ENCODE data around the gene LAMC3. TPM values are rescaled to one million over a fixed set of nuclear protein-coding genes. Genes with fewer than 3 reads are reported as not detected.

Gene LAMC3
- polyA plus RNA-seq (2013, experiment 1 of 2) = 14.4 TPM
- polyA plus RNA-seq (2013, experiment 2 of 2) = 15.1 TPM

DNA sequence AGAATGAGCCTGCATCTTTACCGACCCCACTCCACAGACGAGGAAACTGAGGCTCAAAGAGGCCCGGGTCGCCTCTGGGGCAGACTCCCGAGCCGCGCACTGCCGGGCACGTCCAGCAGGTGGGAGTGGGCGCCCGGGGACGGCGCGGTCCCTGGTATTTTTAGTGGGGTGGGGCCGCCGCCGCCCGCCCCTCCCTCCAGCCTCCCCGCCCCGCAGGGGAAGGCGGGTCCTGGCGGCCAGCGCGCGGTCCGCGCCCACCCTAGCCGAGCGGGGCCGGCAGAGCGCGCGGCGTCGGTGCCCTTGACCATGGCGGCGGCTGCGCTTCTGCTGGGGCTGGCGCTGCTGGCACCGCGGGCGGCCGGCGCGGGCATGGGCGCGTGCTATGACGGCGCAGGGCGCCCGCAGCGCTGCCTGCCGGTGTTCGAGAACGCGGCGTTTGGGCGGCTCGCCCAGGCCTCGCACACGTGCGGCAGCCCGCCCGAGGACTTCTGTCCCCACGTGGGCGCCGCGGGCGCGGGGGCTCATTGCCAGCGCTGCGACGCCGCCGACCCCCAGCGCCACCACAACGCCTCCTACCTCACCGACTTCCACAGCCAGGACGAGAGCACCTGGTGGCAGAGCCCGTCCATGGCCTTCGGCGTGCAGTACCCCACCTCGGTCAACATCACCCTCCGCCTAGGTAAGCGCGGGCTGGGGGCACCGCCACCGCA, at the start of gene LAMC3:
Gene LAMC3 (plus strand): TSS at position 266 of the 710 bp plus-strand sequence. CDS start 41 bp downstream, at position 307.
- H2BK5ac ChIP-seq (ENCODE audit: low read length) = no peak within 1 kb of the TSS
- H2BK15ac ChIP-seq (replicated peaks; ENCODE audit: low read depth) = no peak within 1 kb of the TSS
- H3K4me1 ChIP-seq (ENCODE audit: control insufficient read depth, low read depth, low read length) = peaks cover 13% of the 10 kb centered on the region
- H4K5ac ChIP-seq (ENCODE audit: low read length) = no peak within 1 kb of the TSS
- H3K79me1 ChIP-seq (ENCODE audit: low read length) = peaks cover 2% of the 10 kb centered on the region
- H3K4me3 ChIP-seq (ENCODE audit: low read length) = peak within 1 kb of the TSS; percentile 57
- peak within 1 kb of the TSS; percentile 81 for H3K4me2 ChIP-seq (ENCODE audit: low read length)
- H3K27ac ChIP-seq (ENCODE audit: low read depth, low read length) = no peak within 1 kb of the TSS
- H3K79me2 ChIP-seq (ENCODE audit: control insufficient read depth, insufficient read depth, low read length) = peaks cover 3% of the 10 kb centered on the region
- peak within 1 kb of the TSS; percentile 44 for H3K4ac ChIP-seq (ENCODE audit: low read depth, low read length)
- H3K36me3 ChIP-seq (ENCODE audit: control insufficient read depth, insufficient read depth, low read length) = no peaks in the 10 kb centered on the region
- H3K9ac ChIP-seq (ENCODE audit: low read length) = peak within 1 kb of the TSS; percentile 77
- H3K27me3 ChIP-seq (ENCODE audit: insufficient read depth, low read length, poor library complexity) = no peaks in the 10 kb centered on the region
- WGBS (ENCODE audit: extremely low coverage, insufficient coverage, low lambda C conversion rate) = no CpG with 5 or more reads among the region's 88 CpGs
- peak within 1 kb of the TSS; percentile 100 for H3K23ac ChIP-seq (ENCODE audit: low read length)
- peak within 1 kb of the TSS; percentile 92 for H3K56ac ChIP-seq (ENCODE audit: low read length)
- peak; percentile 74 for DNase-seq
- no peak within 1 kb of the TSS for H4K8ac ChIP-seq (ENCODE audit: low read depth, low read length)
- H2AK5ac ChIP-seq (ENCODE audit: low read length) = peak within 1 kb of the TSS; percentile 69
- peak within 1 kb of the TSS; percentile 20 for H3K18ac ChIP-seq (ENCODE audit: low read length)
- no peak within 1 kb of the TSS for H2BK120ac ChIP-seq (ENCODE audit: low read depth, low read length)

DNA sequence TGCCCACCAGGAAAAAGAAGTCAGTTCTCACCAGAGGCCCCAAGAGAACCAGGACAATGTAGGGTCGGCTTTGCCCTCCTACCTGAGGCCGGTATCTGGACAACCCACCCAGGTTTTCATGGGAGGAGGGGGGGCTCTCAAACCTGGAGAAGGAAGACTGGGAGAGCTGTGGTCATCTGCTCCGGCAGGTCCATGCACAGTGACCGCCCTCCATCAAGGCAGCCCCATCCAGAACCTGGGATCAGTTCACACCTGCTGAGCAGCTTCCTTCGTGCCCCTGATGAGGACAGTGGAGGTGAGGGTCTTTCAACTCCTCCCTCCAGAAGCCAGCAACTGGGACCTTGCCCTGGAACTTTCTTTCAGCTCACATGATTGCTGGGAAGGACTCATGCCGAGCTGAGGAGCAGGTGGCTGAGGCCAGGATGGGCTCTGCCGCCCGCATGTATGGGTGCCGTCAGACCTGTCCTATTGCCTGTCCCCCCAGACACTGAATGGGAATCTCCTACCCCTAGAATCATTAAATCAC, 49.1 kb upstream of the LAMC3 start:
- no peak overlapping the region for H2AK5ac ChIP-seq (ENCODE audit: low read length)
- H3K27me3 ChIP-seq (ENCODE audit: insufficient read depth, low read length, poor library complexity) = no peaks in the 10 kb centered on the region
- H2BK15ac ChIP-seq (replicated peaks; ENCODE audit: low read depth) = no peak overlapping the region
- H3K4me1 ChIP-seq (ENCODE audit: control insufficient read depth, low read depth, low read length) = peaks cover 5% of the 10 kb centered on the region
- no peak for DNase-seq
- no peak overlapping the region for H3K18ac ChIP-seq (ENCODE audit: low read length)
- H3K79me2 ChIP-seq (ENCODE audit: control insufficient read depth, insufficient read depth, low read length) = no peaks in the 10 kb centered on the region
- H3K9ac ChIP-seq (ENCODE audit: low read length) = no peak overlapping the region
- no peaks in the 10 kb centered on the region for H3K79me1 ChIP-seq (ENCODE audit: low read length)
- no peaks in the 10 kb centered on the region for H3K36me3 ChIP-seq (ENCODE audit: control insufficient read depth, insufficient read depth, low read length)
- no peak overlapping the region for H3K4me3 ChIP-seq (ENCODE audit: low read length)
- no CpG with 5 or more reads among the region's 9 CpGs for WGBS (ENCODE audit: extremely low coverage, insufficient coverage, low lambda C conversion rate)
- no peak overlapping the region for H3K4ac ChIP-seq (ENCODE audit: low read depth, low read length)
- H3K4me2 ChIP-seq (ENCODE audit: low read length) = no peak overlapping the region
- H4K5ac ChIP-seq (ENCODE audit: low read length) = no peak overlapping the region
- H2BK120ac ChIP-seq (ENCODE audit: low read depth, low read length) = no peak overlapping the region
- no peak overlapping the region for H4K8ac ChIP-seq (ENCODE audit: low read depth, low read length)
- H3K56ac ChIP-seq (ENCODE audit: low read length) = no peak overlapping the region
- H3K23ac ChIP-seq (ENCODE audit: low read length) = no peak overlapping the region
- no peak overlapping the region for H3K27ac ChIP-seq (ENCODE audit: low read depth, low read length)
- H2BK5ac ChIP-seq (ENCODE audit: low read length) = no peak overlapping the region

DNA sequence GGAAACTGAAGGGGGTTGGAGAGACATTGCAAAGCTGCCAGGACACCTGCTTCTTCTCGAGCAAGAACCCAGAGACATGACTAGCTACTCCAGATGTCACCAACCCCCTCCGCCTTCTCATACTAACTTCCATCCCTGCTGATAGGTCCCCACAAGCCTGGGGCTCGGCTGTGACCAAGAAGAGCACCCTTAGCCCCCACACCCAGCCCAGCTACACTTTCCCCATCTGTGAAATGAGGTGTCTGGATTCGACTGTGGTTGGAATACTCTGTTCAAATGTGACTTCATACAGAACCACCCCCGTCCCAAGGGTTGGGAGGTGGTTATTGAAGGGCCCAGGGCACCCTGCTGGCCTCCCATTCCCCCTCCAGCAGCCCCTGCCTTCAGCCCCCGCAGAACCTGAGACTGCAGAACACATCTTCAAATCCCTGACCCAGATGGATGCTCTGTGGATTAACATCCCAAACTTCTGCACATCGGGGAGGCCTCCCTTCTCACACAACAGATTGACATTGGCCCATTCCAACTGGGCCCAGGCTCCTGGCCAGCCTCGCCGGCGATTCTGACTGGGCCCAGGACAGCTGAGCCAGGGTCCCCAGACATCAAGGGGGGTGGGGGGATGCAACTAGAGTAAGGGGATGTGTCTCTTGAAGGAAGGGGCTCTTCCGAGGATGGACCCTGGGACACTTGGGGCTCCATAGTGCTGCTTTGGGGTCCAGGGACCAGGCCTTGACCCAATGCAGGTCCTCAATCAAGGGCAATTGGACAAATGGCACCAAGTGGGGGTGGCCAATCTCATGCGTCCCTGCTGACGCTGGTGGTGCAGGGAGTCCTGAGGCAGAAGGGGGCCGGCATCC, 48.2 kb upstream of the LAMC3 start:
- H3K4ac ChIP-seq (ENCODE audit: low read depth, low read length) = no peak overlapping the region
- H4K8ac ChIP-seq (ENCODE audit: low read depth, low read length) = no peak overlapping the region
- no peaks in the 10 kb centered on the region for H3K27me3 ChIP-seq (ENCODE audit: insufficient read depth, low read length, poor library complexity)
- H3K79me1 ChIP-seq (ENCODE audit: low read length) = no peaks in the 10 kb centered on the region
- DNase-seq = no peak
- H3K56ac ChIP-seq (ENCODE audit: low read length) = no peak overlapping the region
- H2AK5ac ChIP-seq (ENCODE audit: low read length) = no peak overlapping the region
- H3K36me3 ChIP-seq (ENCODE audit: control insufficient read depth, insufficient read depth, low read length) = no peaks in the 10 kb centered on the region
- WGBS (ENCODE audit: extremely low coverage, insufficient coverage, low lambda C conversion rate) = no CpG with 5 or more reads among the region's 14 CpGs
- H3K18ac ChIP-seq (ENCODE audit: low read length) = no peak overlapping the region
- H2BK15ac ChIP-seq (replicated peaks; ENCODE audit: low read depth) = no peak overlapping the region
- no peak overlapping the region for H3K4me2 ChIP-seq (ENCODE audit: low read length)
- no peak overlapping the region for H3K9ac ChIP-seq (ENCODE audit: low read length)
- H2BK5ac ChIP-seq (ENCODE audit: low read length) = no peak overlapping the region
- no peak overlapping the region for H4K5ac ChIP-seq (ENCODE audit: low read length)
- no peak overlapping the region for H2BK120ac ChIP-seq (ENCODE audit: low read depth, low read length)
- no peak overlapping the region for H3K23ac ChIP-seq (ENCODE audit: low read length)
- H3K4me1 ChIP-seq (ENCODE audit: control insufficient read depth, low read depth, low read length) = peaks cover 5% of the 10 kb centered on the region
- no peaks in the 10 kb centered on the region for H3K79me2 ChIP-seq (ENCODE audit: control insufficient read depth, insufficient read depth, low read length)
- H3K27ac ChIP-seq (ENCODE audit: low read depth, low read length) = no peak overlapping the region
- no peak overlapping the region for H3K4me3 ChIP-seq (ENCODE audit: low read length)

DNA sequence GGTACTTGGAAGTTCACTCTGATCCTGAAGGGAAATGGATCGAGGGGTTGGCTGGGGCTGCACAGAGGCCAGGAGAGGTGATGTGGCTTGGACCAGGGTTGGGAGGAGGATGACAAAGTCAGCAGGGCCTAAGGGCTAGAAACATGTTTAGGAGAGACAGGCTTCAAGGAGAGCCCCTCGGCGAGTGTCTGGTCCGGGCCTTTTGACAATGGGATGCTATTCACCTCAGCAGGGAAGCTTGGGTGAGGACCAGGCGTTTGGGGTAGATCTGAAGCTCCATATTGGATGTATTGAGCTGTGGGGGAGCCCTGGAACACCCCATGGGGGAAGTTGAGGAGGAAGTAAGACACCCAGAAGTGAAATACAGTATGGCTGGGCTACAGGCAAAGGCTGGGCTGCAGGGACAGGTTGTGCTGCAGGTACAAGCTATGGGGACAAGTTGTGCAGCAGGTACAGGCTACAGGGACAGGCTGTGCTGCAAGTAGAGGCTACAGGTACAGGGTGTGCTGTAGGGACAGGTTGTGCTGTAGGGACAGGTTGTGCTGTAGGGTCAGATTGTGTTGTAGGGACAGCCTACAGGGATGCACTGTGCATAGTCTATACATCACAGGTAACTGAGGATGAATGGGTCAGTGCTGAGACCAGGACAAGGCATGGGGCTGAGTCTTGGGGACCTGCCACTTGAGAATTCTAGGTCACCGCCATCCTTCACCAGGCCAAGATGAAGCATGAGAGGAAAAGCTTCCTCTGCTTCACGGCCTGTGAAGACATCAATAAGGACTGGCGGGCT, 47.3 kb upstream of the LAMC3 start:
- no peak overlapping the region for H2AK5ac ChIP-seq (ENCODE audit: low read length)
- H3K4ac ChIP-seq (ENCODE audit: low read depth, low read length) = no peak overlapping the region
- no peak overlapping the region for H3K9ac ChIP-seq (ENCODE audit: low read length)
- H3K4me3 ChIP-seq (ENCODE audit: low read length) = no peak overlapping the region
- H4K5ac ChIP-seq (ENCODE audit: low read length) = no peak overlapping the region
- WGBS (ENCODE audit: extremely low coverage, insufficient coverage, low lambda C conversion rate) = no CpG with 5 or more reads among the region's 8 CpGs
- no peaks in the 10 kb centered on the region for H3K79me1 ChIP-seq (ENCODE audit: low read length)
- H3K79me2 ChIP-seq (ENCODE audit: control insufficient read depth, insufficient read depth, low read length) = no peaks in the 10 kb centered on the region
- H3K23ac ChIP-seq (ENCODE audit: low read length) = no peak overlapping the region
- H3K4me1 ChIP-seq (ENCODE audit: control insufficient read depth, low read depth, low read length) = peaks cover 5% of the 10 kb centered on the region
- no peak for DNase-seq
- no peak overlapping the region for H2BK15ac ChIP-seq (replicated peaks; ENCODE audit: low read depth)
- no peak overlapping the region for H4K8ac ChIP-seq (ENCODE audit: low read depth, low read length)
- H3K27ac ChIP-seq (ENCODE audit: low read depth, low read length) = no peak overlapping the region
- H3K56ac ChIP-seq (ENCODE audit: low read length) = no peak overlapping the region
- H2BK5ac ChIP-seq (ENCODE audit: low read length) = no peak overlapping the region
- H3K27me3 ChIP-seq (ENCODE audit: insufficient read depth, low read length, poor library complexity) = no peaks in the 10 kb centered on the region
- H3K4me2 ChIP-seq (ENCODE audit: low read length) = no peak overlapping the region
- no peak overlapping the region for H3K18ac ChIP-seq (ENCODE audit: low read length)
- no peaks in the 10 kb centered on the region for H3K36me3 ChIP-seq (ENCODE audit: control insufficient read depth, insufficient read depth, low read length)
- H2BK120ac ChIP-seq (ENCODE audit: low read depth, low read length) = no peak overlapping the region

DNA sequence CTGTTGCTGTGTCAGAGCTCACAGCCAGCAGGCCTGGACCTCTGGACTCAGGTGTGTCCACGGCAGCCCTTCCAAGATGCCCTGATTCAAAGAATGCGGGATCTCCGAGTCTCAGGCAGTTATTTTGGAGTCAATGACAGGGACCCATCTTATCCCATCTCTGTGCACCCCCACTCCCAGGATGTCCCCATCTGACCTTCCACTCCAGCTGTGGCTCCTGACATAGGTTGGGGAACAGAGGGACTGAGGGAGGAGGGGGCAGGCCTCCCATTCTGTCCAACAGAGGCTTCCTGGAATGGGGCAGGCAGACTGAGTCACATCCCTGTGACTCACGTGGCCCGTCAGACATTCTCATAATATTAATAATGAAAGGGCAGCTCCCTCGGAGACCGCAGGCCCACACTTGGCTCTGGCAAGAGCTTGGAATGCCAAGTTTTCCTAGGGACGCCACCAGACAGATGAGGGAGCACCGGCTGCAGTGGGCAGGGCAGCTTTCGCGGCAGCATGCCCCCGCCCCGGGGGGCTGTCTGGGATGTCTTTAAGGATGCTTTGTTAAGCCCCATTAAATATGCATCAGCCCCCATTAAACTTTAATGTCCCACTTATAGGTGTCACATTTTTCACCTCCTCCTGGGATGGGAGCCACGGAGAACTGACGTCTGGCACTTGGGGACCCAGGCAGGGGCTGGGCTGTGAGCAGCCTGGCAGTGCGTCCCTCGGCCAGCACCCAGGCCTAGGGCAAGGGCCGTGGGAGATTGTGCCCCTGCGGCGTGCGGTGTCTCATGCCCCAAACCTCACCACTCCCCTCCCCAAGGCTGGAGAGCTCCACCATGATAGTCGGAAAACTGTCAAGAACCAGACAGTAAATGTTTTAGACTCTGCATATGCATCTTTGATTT, 46.3 kb upstream of the LAMC3 start:
- no peak overlapping the region for H4K5ac ChIP-seq (ENCODE audit: low read length)
- no peak overlapping the region for H2AK5ac ChIP-seq (ENCODE audit: low read length)
- no peak overlapping the region for H3K9ac ChIP-seq (ENCODE audit: low read length)
- no peaks in the 10 kb centered on the region for H3K79me2 ChIP-seq (ENCODE audit: control insufficient read depth, insufficient read depth, low read length)
- H3K36me3 ChIP-seq (ENCODE audit: control insufficient read depth, insufficient read depth, low read length) = no peaks in the 10 kb centered on the region
- H3K56ac ChIP-seq (ENCODE audit: low read length) = no peak overlapping the region
- no peak overlapping the region for H4K8ac ChIP-seq (ENCODE audit: low read depth, low read length)
- no peak overlapping the region for H2BK5ac ChIP-seq (ENCODE audit: low read length)
- H2BK15ac ChIP-seq (replicated peaks; ENCODE audit: low read depth) = no peak overlapping the region
- H3K4me1 ChIP-seq (ENCODE audit: control insufficient read depth, low read depth, low read length) = peaks cover 5% of the 10 kb centered on the region
- no peaks in the 10 kb centered on the region for H3K27me3 ChIP-seq (ENCODE audit: insufficient read depth, low read length, poor library complexity)
- H3K4me2 ChIP-seq (ENCODE audit: low read length) = no peak overlapping the region
- no peak overlapping the region for H3K27ac ChIP-seq (ENCODE audit: low read depth, low read length)
- no peak overlapping the region for H3K18ac ChIP-seq (ENCODE audit: low read length)
- no peak overlapping the region for H3K4ac ChIP-seq (ENCODE audit: low read depth, low read length)
- no peak overlapping the region for H2BK120ac ChIP-seq (ENCODE audit: low read depth, low read length)
- no CpG with 5 or more reads among the region's 22 CpGs for WGBS (ENCODE audit: extremely low coverage, insufficient coverage, low lambda C conversion rate)
- no peak overlapping the region for H3K23ac ChIP-seq (ENCODE audit: low read length)
- DNase-seq = peak; percentile 40
- no peak overlapping the region for H3K4me3 ChIP-seq (ENCODE audit: low read length)
- no peaks in the 10 kb centered on the region for H3K79me1 ChIP-seq (ENCODE audit: low read length)
